HG02852 (cell line): ENCODE results near the gene ADGRB3.
"Not testable (repeated sequence)": the region's sequence is repeated elsewhere in the genome, so short reads cannot be mapped to it uniquely, and the experiment has no call there.

Experiments used
- ATAC-seq: cut with Tn5 transposase; IDR thresholded peaks from one replicate; pipeline ENCODE4 v1.9.1; 2021; ENCODE audit warnings: mild to moderate bottlenecking, moderate library complexity; ENCODE audit not compliant: unreplicated experiment

The ADGRB3 gene

GRCh38 chr6:69216127-69216526, 581.0 kb downstream of the ADGRB3 start:
- ATAC-seq = no peak

- ATAC-seq = no peak
Measured at GRCh38 chr6:69217343-69217742, 582.3 kb downstream of the ADGRB3 start.

GRCh38 chr6:69220375-69220774, 585.3 kb downstream of the ADGRB3 start:
- ATAC-seq = no peak

- no peak for ATAC-seq
Measured at GRCh38 chr6:69232008-69232407, 596.9 kb downstream of the ADGRB3 start.

GRCh38 chr6:69232496-69232895, 597.4 kb downstream of the ADGRB3 start:
- ATAC-seq = no peak

- ATAC-seq = peak; percentile 99
Measured at GRCh38 chr6:69232911-69233448, 597.9 kb downstream of the ADGRB3 start.

- ATAC-seq = no peak
Measured at GRCh38 chr6:69238067-69238466, 603.0 kb downstream of the ADGRB3 start.

- no peak for ATAC-seq
Measured at GRCh38 chr6:69246983-69247382, 611.9 kb downstream of the ADGRB3 start.

GRCh38 chr6:69261010-69261409, 625.9 kb downstream of the ADGRB3 start:
- ATAC-seq = no peak

GRCh38 chr6:69263297-69263696, 628.2 kb downstream of the ADGRB3 start:
- no peak for ATAC-seq

- ATAC-seq = no peak
Measured at GRCh38 chr6:69265090-69265489, 630.0 kb downstream of the ADGRB3 start.

- no peak for ATAC-seq
Measured at GRCh38 chr6:69265706-69266105, 630.6 kb downstream of the ADGRB3 start.

GRCh38 chr6:69276204-69276603, 641.1 kb downstream of the ADGRB3 start:
- no peak for ATAC-seq

GRCh38 chr6:69279805-69280204, 644.7 kb downstream of the ADGRB3 start:
- ATAC-seq = no peak

- ATAC-seq = no peak
Measured at GRCh38 chr6:69280858-69281257, 645.8 kb downstream of the ADGRB3 start.

- ATAC-seq = no peak
Measured at GRCh38 chr6:69284176-69284730, 649.2 kb downstream of the ADGRB3 start.

- ATAC-seq = peak; percentile 59
Measured at GRCh38 chr6:69285054-69285453, 650.0 kb downstream of the ADGRB3 start.

- no peak for ATAC-seq
Measured at GRCh38 chr6:69286331-69286730, 651.2 kb downstream of the ADGRB3 start.

- not testable (repeated sequence) for ATAC-seq
Measured at GRCh38 chr6:69288198-69288597, 653.1 kb downstream of the ADGRB3 start.

GRCh38 chr6:69289689-69290495, 654.8 kb downstream of the ADGRB3 start:
- no peak for ATAC-seq

GRCh38 chr6:69293471-69293870, 658.4 kb downstream of the ADGRB3 start:
- no peak for ATAC-seq

- ATAC-seq = no peak
Measured at GRCh38 chr6:69294407-69294806, 659.3 kb downstream of the ADGRB3 start.
